Measurements from ENCODE around the gene ARHGEF7. TPM values are rescaled to one million over a fixed set of nuclear protein-coding genes. Genes with fewer than 3 reads are reported as not detected.

The ARHGEF7 gene
- total RNA-seq, 1 experiment from 2014 or later, result 47.3 TPM

DNA sequence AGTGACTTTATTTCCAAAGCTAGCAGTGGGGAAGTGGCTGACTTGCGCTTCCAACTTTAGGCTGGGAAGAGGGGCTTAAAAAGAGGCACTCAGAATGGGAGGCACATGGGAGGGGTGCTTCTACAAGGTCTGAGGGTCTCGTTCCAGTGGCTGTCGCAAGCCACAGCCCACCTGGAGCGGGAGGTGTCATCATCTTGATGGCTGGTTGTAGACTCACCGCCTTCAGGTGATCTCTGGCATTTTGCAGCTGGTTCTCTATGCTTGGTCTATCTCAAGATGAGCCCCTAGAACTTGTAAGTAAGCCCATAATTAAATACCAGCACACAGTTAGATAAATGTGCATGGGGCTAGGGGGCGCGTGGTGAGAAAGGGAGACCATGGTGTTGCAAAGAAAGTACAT lies 214.5 kb downstream of the ARHGEF7 start:
- ChIA-PET CTCF (interaction anchor here (1.7 kb wide), 1 partner anchor 15 kb away, joined by 5 read pairs; no protein-coding TSS in a partner anchor), POLR2A (no interaction called here)
- H3K36me3 Mint-ChIP-seq, result no peaks in the 10 kb centered on the region
- H3K27ac Mint-ChIP-seq, result no peak overlapping the region
- no peak for ATAC-seq
- no peaks in the 10 kb centered on the region for H3K4me1 Mint-ChIP-seq
- H3K27me3 Mint-ChIP-seq (ENCODE audit: low read depth), result no peaks in the 10 kb centered on the region
- peaks cover 7% of the 10 kb centered on the region for H3K9me3 Mint-ChIP-seq
- DNase-seq (ENCODE audit: low spot score), result no peak
- H3K4me3 Mint-ChIP-seq, result no peak overlapping the region
- TF ChIP-seq, protein P1, sequence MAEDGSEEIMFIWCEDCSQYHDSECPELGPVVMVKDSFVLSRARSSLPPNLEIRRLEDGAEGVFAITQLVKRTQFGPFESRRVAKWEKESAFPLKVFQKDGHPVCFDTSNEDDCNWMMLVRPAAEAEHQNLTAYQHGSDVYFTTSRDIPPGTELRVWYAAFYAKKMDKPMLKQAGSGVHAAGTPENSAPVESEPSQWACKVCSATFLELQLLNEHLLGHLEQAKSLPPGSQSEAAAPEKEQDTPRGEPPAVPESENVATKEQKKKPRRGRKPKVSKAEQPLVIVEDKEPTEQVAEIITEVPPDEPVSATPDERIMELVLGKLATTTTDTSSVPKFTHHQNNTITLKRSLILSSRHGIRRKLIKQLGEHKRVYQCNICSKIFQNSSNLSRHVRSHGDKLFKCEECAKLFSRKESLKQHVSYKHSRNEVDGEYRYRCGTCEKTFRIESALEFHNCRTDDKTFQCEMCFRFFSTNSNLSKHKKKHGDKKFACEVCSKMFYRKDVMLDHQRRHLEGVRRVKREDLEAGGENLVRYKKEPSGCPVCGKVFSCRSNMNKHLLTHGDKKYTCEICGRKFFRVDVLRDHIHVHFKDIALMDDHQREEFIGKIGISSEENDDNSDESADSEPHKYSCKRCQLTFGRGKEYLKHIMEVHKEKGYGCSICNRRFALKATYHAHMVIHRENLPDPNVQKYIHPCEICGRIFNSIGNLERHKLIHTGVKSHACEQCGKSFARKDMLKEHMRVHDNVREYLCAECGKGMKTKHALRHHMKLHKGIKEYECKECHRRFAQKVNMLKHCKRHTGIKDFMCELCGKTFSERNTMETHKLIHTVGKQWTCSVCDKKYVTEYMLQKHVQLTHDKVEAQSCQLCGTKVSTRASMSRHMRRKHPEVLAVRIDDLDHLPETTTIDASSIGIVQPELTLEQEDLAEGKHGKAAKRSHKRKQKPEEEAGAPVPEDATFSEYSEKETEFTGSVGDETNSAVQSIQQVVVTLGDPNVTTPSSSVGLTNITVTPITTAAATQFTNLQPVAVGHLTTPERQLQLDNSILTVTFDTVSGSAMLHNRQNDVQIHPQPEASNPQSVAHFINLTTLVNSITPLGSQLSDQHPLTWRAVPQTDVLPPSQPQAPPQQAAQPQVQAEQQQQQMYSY (CRISPR knock-in tag; IDR thresholded peaks at IDR 0.05), result no peak
- TF ChIP-seq, protein P2, sequence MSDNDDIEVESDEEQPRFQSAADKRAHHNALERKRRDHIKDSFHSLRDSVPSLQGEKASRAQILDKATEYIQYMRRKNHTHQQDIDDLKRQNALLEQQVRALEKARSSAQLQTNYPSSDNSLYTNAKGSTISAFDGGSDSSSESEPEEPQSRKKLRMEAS (CRISPR knock-in tag; IDR thresholded peaks at IDR 0.05), result no peak
- TF ChIP-seq, protein P3, sequence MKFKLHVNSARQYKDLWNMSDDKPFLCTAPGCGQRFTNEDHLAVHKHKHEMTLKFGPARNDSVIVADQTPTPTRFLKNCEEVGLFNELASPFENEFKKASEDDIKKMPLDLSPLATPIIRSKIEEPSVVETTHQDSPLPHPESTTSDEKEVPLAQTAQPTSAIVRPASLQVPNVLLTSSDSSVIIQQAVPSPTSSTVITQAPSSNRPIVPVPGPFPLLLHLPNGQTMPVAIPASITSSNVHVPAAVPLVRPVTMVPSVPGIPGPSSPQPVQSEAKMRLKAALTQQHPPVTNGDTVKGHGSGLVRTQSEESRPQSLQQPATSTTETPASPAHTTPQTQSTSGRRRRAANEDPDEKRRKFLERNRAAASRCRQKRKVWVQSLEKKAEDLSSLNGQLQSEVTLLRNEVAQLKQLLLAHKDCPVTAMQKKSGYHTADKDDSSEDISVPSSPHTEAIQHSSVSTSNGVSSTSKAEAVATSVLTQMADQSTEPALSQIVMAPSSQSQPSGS (CRISPR knock-in tag; IDR thresholded peaks at IDR 0.05; ENCODE audit: borderline replicate concordance, low read depth), result no peak
- TF ChIP-seq, protein P4, sequence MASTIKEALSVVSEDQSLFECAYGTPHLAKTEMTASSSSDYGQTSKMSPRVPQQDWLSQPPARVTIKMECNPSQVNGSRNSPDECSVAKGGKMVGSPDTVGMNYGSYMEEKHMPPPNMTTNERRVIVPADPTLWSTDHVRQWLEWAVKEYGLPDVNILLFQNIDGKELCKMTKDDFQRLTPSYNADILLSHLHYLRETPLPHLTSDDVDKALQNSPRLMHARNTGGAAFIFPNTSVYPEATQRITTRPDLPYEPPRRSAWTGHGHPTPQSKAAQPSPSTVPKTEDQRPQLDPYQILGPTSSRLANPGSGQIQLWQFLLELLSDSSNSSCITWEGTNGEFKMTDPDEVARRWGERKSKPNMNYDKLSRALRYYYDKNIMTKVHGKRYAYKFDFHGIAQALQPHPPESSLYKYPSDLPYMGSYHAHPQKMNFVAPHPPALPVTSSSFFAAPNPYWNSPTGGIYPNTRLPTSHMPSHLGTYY (CRISPR knock-in tag; IDR thresholded peaks at IDR 0.05), result no peak
- TF ChIP-seq ELF4 (CRISPR knock-in tag; IDR thresholded peaks at IDR 0.05; ENCODE audit: low read depth) (no peak), FOXJ3 (CRISPR knock-in tag; IDR thresholded peaks at IDR 0.05; ENCODE audit: borderline replicate concordance) (no peak), IRF2 (CRISPR knock-in tag; IDR thresholded peaks at IDR 0.05; ENCODE audit: borderline replicate concordance, low read depth) (no peak), ZNF219 (CRISPR knock-in tag; IDR thresholded peaks at IDR 0.05; ENCODE audit: borderline replicate concordance) (no peak), GABPB1 (CRISPR knock-in tag; IDR thresholded peaks at IDR 0.05) (no peak), PRRX2 (CRISPR knock-in tag; IDR thresholded peaks at IDR 0.05) (no peak), NR2C2 (CRISPR knock-in tag; IDR thresholded peaks at IDR 0.05) (no peak), CREM (CRISPR knock-in tag; IDR thresholded peaks at IDR 0.05) (no peak)
- TF ChIP-seq, protein P5, sequence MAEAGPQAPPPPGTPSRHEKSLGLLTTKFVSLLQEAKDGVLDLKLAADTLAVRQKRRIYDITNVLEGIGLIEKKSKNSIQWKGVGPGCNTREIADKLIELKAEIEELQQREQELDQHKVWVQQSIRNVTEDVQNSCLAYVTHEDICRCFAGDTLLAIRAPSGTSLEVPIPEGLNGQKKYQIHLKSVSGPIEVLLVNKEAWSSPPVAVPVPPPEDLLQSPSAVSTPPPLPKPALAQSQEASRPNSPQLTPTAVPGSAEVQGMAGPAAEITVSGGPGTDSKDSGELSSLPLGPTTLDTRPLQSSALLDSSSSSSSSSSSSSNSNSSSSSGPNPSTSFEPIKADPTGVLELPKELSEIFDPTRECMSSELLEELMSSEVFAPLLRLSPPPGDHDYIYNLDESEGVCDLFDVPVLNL (CRISPR knock-in tag; IDR thresholded peaks at IDR 0.05; ENCODE audit: borderline replicate concordance, low read depth), result no peak
- TF ChIP-seq, protein P6, sequence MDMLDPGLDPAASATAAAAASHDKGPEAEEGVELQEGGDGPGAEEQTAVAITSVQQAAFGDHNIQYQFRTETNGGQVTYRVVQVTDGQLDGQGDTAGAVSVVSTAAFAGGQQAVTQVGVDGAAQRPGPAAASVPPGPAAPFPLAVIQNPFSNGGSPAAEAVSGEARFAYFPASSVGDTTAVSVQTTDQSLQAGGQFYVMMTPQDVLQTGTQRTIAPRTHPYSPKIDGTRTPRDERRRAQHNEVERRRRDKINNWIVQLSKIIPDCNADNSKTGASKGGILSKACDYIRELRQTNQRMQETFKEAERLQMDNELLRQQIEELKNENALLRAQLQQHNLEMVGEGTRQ (CRISPR knock-in tag; IDR thresholded peaks at IDR 0.05), result no peak
- TF ChIP-seq, protein P7, sequence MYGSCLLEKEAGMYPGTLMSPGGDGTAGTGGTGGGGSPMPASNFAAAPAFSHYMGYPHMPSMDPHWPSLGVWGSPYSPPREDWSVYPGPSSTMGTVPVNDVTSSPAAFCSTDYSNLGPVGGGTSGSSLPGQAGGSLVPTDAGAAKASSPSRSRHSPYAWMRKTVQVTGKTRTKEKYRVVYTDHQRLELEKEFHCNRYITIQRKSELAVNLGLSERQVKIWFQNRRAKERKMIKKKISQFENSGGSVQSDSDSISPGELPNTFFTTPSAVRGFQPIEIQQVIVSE (CRISPR knock-in tag; IDR thresholded peaks at IDR 0.05; ENCODE audit: borderline replicate concordance), result no peak
- TF ChIP-seq, protein P8, sequence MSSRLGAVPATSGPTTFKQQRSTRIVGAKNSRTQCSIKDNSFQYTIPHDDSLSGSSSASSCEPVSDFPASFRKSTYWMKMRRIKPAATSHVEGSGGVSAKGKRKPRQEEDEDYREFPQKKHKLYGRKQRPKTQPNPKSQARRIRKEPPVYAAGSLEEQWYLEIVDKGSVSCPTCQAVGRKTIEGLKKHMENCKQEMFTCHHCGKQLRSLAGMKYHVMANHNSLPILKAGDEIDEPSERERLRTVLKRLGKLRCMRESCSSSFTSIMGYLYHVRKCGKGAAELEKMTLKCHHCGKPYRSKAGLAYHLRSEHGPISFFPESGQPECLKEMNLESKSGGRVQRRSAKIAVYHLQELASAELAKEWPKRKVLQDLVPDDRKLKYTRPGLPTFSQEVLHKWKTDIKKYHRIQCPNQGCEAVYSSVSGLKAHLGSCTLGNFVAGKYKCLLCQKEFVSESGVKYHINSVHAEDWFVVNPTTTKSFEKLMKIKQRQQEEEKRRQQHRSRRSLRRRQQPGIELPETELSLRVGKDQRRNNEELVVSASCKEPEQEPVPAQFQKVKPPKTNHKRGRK (CRISPR knock-in tag; IDR thresholded peaks at IDR 0.05; ENCODE audit: borderline replicate concordance), result no peak
- TF ChIP-seq, protein P9, sequence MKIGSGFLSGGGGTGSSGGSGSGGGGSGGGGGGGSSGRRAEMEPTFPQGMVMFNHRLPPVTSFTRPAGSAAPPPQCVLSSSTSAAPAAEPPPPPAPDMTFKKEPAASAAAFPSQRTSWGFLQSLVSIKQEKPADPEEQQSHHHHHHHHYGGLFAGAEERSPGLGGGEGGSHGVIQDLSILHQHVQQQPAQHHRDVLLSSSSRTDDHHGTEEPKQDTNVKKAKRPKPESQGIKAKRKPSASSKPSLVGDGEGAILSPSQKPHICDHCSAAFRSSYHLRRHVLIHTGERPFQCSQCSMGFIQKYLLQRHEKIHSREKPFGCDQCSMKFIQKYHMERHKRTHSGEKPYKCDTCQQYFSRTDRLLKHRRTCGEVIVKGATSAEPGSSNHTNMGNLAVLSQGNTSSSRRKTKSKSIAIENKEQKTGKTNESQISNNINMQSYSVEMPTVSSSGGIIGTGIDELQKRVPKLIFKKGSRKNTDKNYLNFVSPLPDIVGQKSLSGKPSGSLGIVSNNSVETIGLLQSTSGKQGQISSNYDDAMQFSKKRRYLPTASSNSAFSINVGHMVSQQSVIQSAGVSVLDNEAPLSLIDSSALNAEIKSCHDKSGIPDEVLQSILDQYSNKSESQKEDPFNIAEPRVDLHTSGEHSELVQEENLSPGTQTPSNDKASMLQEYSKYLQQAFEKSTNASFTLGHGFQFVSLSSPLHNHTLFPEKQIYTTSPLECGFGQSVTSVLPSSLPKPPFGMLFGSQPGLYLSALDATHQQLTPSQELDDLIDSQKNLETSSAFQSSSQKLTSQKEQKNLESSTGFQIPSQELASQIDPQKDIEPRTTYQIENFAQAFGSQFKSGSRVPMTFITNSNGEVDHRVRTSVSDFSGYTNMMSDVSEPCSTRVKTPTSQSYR (CRISPR knock-in tag; IDR thresholded peaks at IDR 0.05), result no peak
- TF ChIP-seq, protein P10, sequence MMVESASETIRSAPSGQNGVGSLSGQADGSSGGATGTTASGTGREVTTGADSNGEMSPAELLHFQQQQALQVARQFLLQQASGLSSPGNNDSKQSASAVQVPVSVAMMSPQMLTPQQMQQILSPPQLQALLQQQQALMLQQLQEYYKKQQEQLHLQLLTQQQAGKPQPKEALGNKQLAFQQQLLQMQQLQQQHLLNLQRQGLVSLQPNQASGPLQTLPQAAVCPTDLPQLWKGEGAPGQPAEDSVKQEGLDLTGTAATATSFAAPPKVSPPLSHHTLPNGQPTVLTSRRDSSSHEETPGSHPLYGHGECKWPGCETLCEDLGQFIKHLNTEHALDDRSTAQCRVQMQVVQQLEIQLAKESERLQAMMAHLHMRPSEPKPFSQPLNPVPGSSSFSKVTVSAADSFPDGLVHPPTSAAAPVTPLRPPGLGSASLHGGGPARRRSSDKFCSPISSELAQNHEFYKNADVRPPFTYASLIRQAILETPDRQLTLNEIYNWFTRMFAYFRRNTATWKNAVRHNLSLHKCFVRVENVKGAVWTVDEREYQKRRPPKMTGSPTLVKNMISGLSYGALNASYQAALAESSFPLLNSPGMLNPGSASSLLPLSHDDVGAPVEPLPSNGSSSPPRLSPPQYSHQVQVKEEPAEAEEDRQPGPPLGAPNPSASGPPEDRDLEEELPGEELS (CRISPR knock-in tag; IDR thresholded peaks at IDR 0.05), result no peak
